IMR-90 (cell line): Measurements from ENCODE around the gene CNBD2.

ENCODE experiments used
- CEBPB ChIP-seq: IDR thresholded peaks from 2 replicates; pipeline ENCODE4 v1.6.1; 2012; ENCODE audit warnings: low read depth, low read length, improper control_type of control experiment
- FOS ChIP-seq: fragments of 150-350 bp; IDR thresholded peaks from 2 replicates; pipeline ENCODE4 v1.6.1; 2016; ENCODE audit warnings: low read depth, low read length
- MAFK ChIP-seq: IDR thresholded peaks from 2 replicates; pipeline ENCODE4 v1.6.1; 2012; ENCODE audit warnings: low read depth, low read length, improper control_type of control experiment
- POLR2A ChIP-seq: IDR thresholded peaks from 2 replicates; pipeline ENCODE4 v1.6.1; 2012; ENCODE audit warnings: mild to moderate bottlenecking, low read depth, low read length
- SMC3 ChIP-seq: fragments of 150-350 bp; IDR thresholded peaks from 2 replicates; pipeline ENCODE4 v1.6.1; 2016; ENCODE audit warnings: low read depth, mild to moderate bottlenecking, antibody characterized with exemption, low read length, moderate library complexity
- TF ChIP-seq, protein P1 (sequence below): conservative IDR thresholded peaks from 2 replicates; pipeline ENCODE4 v1.5.1; 2012; ENCODE audit warnings: mild to moderate bottlenecking, low read depth, low read length, improper control_type of control experiment
- TF ChIP-seq, protein P2 (sequence below): fragments of 150-350 bp; IDR thresholded peaks from 2 replicates; pipeline ENCODE4 v1.6.1; 2017; ENCODE audit warnings: mild to moderate bottlenecking, antibody characterized with exemption, low read length, low read depth
- TF ChIP-seq, protein P3 (sequence below): fragments of 150-350 bp; IDR thresholded peaks from 2 replicates; pipeline ENCODE4 v1.6.1; 2016; ENCODE audit warnings: low read depth, mild to moderate bottlenecking, low read length, moderate library complexity, borderline replicate concordance

DNA sequence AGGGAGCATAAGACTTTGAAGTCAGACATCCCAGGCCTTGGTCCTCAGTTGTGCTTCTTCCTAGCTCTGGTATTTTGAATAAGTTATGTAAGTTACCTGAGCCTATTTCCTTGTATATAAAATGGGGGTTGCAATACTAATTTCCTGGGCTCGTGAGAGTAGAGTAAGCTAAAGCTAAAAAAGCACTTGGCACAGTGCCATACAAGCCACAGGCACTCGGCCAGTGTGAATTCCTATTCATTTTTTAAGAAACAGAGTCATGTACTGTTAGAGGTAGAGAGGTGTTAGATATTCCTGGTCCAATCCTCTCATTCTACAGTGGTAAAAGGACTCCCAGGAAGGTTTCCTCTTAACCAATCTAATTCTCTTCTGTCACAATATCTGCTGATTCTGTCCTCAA, 106.6 kb downstream of the CNBD2 start:
- TF ChIP-seq, protein P1, sequence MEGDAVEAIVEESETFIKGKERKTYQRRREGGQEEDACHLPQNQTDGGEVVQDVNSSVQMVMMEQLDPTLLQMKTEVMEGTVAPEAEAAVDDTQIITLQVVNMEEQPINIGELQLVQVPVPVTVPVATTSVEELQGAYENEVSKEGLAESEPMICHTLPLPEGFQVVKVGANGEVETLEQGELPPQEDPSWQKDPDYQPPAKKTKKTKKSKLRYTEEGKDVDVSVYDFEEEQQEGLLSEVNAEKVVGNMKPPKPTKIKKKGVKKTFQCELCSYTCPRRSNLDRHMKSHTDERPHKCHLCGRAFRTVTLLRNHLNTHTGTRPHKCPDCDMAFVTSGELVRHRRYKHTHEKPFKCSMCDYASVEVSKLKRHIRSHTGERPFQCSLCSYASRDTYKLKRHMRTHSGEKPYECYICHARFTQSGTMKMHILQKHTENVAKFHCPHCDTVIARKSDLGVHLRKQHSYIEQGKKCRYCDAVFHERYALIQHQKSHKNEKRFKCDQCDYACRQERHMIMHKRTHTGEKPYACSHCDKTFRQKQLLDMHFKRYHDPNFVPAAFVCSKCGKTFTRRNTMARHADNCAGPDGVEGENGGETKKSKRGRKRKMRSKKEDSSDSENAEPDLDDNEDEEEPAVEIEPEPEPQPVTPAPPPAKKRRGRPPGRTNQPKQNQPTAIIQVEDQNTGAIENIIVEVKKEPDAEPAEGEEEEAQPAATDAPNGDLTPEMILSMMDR, result no peak
- TF ChIP-seq, protein P2, sequence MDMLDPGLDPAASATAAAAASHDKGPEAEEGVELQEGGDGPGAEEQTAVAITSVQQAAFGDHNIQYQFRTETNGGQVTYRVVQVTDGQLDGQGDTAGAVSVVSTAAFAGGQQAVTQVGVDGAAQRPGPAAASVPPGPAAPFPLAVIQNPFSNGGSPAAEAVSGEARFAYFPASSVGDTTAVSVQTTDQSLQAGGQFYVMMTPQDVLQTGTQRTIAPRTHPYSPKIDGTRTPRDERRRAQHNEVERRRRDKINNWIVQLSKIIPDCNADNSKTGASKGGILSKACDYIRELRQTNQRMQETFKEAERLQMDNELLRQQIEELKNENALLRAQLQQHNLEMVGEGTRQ, result no peak
- no peak for TF ChIP-seq POLR2A
- TF ChIP-seq, protein P3, sequence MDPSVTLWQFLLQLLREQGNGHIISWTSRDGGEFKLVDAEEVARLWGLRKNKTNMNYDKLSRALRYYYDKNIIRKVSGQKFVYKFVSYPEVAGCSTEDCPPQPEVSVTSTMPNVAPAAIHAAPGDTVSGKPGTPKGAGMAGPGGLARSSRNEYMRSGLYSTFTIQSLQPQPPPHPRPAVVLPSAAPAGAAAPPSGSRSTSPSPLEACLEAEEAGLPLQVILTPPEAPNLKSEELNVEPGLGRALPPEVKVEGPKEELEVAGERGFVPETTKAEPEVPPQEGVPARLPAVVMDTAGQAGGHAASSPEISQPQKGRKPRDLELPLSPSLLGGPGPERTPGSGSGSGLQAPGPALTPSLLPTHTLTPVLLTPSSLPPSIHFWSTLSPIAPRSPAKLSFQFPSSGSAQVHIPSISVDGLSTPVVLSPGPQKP, result no peak
- no peak for TF ChIP-seq MAFK
- TF ChIP-seq FOS, result no peak
- TF ChIP-seq CEBPB, result no peak
- TF ChIP-seq SMC3, result no peak
